GM18505 (cell line): Measurements from ENCODE around the gene POU2AF1.

ENCODE experiments used
- ATAC-seq: cut with Tn5 transposase; IDR thresholded peaks from one replicate; pipeline ENCODE4 v1.9.1; 2021; ENCODE audit not compliant: unreplicated experiment
- POLR2A ChIP-seq: IDR thresholded peaks from 4 replicates; pipeline ENCODE4 v1.6.1; 2011; ENCODE audit warnings: borderline replicate concordance; ENCODE audit not compliant: insufficient read depth, insufficient read length; ENCODE audit errors: extremely low read depth

The POU2AF1 gene

GRCh38 chr11:111387363-111387762, 8.3 kb upstream of the POU2AF1 start:
- ATAC-seq: no peak
- no peak for TF ChIP-seq POLR2A

- ATAC-seq: no peak
- no peak for TF ChIP-seq POLR2A
These were observed 7.6 kb upstream of the POU2AF1 start for GRCh38 chr11:111386611-111387150.

GRCh38 chr11:111384494-111384893, 5.4 kb upstream of the POU2AF1 start:
- no peak for TF ChIP-seq POLR2A
- ATAC-seq: no peak

- TF ChIP-seq POLR2A: no peak
- no peak for ATAC-seq
These were observed 3.4 kb upstream of the POU2AF1 start for GRCh38 chr11:111382451-111382850.

- TF ChIP-seq POLR2A: no peak
- peak; percentile 45 for ATAC-seq
These were observed 594 bp upstream of the POU2AF1 start for GRCh38 chr11:111379602-111380136.

- no peak for TF ChIP-seq POLR2A
- no peak for ATAC-seq
These were observed 752 bp downstream of the POU2AF1 start for GRCh38 chr11:111378185-111378860.

- ATAC-seq: no peak
- peak; percentile 50 for TF ChIP-seq POLR2A
These were observed 2.7 kb downstream of the POU2AF1 start for GRCh38 chr11:111376181-111376871.

GRCh38 chr11:111373590-111373989, 5.5 kb downstream of the POU2AF1 start:
- TF ChIP-seq POLR2A: no peak
- ATAC-seq: no peak

- ATAC-seq: no peak
- TF ChIP-seq POLR2A: no peak
These were observed 6.5 kb downstream of the POU2AF1 start for GRCh38 chr11:111372538-111372937.

- ATAC-seq: peak; percentile 35
- no peak for TF ChIP-seq POLR2A
These were observed 8.0 kb downstream of the POU2AF1 start for GRCh38 chr11:111370902-111371578.

GRCh38 chr11:111370270-111370901, 8.7 kb downstream of the POU2AF1 start:
- no peak for ATAC-seq
- peak; percentile 52 for TF ChIP-seq POLR2A

- ATAC-seq: no peak
- TF ChIP-seq POLR2A: no peak
These were observed 10.9 kb downstream of the POU2AF1 start for GRCh38 chr11:111368285-111368560.
